Peyer's patch (tissue), 4 donors: Measurements from ENCODE around the gene ZNF99.
"Not testable (repeated sequence)": the region's sequence is repeated elsewhere in the genome, so short reads cannot be mapped to it uniquely, and the experiment has no call there.

Source experiments
- CTCF ChIP-seq, 6 experiments: fragments of 450-650 bp in 4 of 6; fragments of 200-600 bp in 2 of 6; sonication (generic) in 1 of 6; IDR thresholded peaks; one replicate each; pipeline ENCODE4 v1.5.1; 2017 to 2019; ENCODE audit warnings: antibody characterized with exemption in 6 of 6, mild to moderate bottlenecking in 3 of 6, moderate library complexity in 1 of 6
- POLR2A ChIP-seq, 2 donors: fragments of 450-650 bp; IDR thresholded peaks; one replicate each; pipeline ENCODE4 v1.5.1; 2017; ENCODE audit warnings: antibody characterized with exemption in 2 of 2, mild to moderate bottlenecking in 2 of 2, moderate library complexity in 2 of 2

GRCh38 chr19:22721533-22721932, 62.4 kb downstream of the ZNF99 start:
- not testable (repeated sequence) for TF ChIP-seq CTCF, POLR2A (IDR thresholded peaks at IDR 0.05)
